Erythroblast (primary cell): Measurements from ENCODE around the gene CHRNA5.
A peak's percentile ranks its signal among the peaks of the same experiment; 100 is the strongest.
"Not testable (repeated sequence)": the region's sequence is repeated elsewhere in the genome, so short reads cannot be mapped to it uniquely, and the experiment has no call there.

Source experiments
- DNase-seq, 2 experiments: peaks; one replicate each; lab custom pipeline; 2025; lab: John Stamatoyannopoulos, UW
- GATA1 ChIP-seq: IDR thresholded peaks from 2 replicates; pipeline ENCODE4 v1.6.1; 2011; ENCODE audit warnings: low read depth, mild to moderate bottlenecking, control low read depth, low read length, moderate library complexity
- POLR2A ChIP-seq: IDR thresholded peaks from 2 replicates; pipeline ENCODE4 v1.6.1; 2011; ENCODE audit warnings: mild to moderate bottlenecking, low read length

CHRNA5 gene

DNA sequence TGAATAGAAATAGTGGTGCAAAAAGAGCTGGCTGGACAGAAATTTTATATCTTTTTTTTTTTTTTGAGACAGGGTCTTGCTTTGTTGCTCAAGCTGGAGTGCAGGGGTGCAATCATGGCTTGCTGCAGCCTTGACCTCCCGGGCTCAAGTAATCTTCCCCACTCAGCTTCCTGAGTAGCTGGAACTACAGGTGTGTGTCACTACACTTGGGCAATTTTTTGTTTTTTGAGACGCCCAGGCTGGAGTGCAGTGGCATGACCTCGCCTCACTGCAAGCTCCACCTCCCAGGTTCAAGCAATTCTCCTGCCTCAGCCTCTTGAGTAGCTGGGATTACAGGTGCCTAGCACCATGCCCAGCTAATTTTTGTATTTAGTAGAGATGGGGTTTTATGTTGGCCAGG is 33.0 kb downstream of the CHRNA5 start:
- TF ChIP-seq GATA1 = no peak
- no peak for TF ChIP-seq POLR2A
- no peak for DNase-seq

DNA sequence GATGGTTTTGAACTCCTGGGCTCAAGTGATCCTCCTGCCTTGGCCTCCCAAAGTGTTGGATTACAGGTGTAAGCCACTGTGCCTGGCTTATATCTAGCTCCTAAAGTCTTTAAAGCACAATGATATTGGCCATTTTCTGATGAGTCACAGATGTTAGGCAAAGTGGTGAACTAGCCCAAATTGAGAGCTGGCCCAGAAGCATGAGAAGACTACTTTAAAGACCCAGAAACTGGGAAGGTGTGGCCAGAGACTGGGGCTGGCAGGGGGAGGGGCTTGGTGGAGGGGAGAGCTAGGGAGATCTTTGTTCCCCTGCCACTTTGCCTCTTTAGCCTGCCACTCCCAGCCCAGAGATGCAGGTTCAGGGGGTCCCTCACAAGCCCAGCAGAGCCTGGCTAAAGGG is 33.9 kb downstream of the CHRNA5 start:
- peak in 1 of 2 experiments; percentile 16 for DNase-seq
- no peak for TF ChIP-seq GATA1
- TF ChIP-seq POLR2A = no peak

DNA sequence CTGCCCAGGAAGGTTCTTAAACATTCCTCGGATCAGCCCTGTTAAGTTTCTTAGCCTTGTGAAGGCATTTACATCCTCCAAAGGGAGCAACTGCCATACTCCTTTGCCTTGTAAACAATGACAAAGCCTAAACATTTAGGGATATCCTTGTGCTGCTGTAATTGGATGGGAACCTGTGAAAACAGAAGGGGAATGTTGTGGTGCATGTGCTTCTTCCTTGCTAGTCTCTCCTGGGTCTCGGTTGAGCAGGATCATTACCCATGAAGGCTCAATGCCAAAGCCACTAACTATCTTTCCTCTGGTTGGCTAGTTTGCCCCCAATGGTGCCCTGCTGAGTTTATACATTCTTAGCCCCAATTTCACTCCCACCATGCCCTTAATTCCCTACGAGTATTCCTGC is 38.1 kb downstream of the CHRNA5 start:
- no peak for TF ChIP-seq POLR2A
- no peak for TF ChIP-seq GATA1
- DNase-seq = no peak

DNA sequence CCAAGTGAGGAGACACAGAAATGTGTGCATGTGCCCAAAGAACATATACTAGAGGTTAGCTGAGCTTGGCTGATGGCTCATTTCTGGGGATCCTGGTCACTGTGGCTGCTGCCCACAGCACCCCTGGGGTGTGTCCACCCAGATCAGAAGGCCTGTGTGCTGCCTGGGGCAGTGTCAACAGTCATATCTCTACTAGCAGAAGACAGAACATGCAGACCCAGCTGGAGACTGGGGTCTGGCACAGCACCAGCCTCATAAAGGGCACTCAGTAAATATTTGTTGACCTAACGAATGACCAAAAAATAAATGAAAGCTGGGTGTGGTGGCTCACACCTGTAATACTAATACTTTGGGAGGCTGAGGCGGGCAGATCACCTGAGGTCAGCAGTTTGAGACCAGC is 39.1 kb downstream of the CHRNA5 start:
- TF ChIP-seq GATA1 (no peak), POLR2A (no peak)
- no peak for DNase-seq

DNA sequence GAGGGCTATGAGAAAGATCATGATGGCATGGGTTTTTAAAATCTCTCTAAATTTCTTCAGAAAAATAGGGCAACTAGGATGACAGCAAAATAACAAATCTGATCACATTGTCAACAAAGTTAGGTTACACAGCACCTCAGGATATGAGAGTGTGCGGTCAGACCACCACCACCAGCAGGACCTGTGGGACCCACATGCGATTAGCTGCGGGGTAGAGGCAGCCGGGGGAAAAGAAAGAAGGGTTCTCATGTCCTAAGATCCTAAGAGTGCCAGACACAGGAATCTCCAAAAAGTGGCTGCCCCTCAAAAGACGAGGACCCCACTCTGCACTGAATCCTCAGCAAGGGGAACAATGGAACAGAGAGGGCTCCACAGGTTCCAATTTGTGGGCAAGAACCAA is 39.9 kb downstream of the CHRNA5 start:
- no peak for DNase-seq
- TF ChIP-seq POLR2A (no peak), GATA1 (no peak)

DNA sequence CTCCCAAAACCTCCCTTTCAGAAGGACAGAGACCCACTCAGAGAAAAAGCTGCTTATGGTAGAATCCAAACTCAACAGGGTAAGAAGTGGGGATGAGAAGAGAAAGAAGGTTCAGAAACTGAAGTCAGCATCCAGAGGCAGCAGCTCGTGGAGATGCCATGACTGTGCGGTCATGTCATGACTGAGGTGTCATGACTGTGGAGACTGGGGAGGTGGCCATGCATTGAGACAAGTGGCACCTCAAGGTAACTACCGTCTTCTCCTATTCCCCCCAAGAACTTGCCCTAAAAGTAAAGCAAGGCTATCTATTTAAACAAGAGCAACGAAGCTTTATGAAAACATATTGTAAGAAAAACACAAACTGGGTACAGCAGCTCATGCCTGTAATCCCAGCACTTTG is 40.4 kb downstream of the CHRNA5 start:
- no peak for DNase-seq
- no peak for TF ChIP-seq GATA1
- no peak for TF ChIP-seq POLR2A

DNA sequence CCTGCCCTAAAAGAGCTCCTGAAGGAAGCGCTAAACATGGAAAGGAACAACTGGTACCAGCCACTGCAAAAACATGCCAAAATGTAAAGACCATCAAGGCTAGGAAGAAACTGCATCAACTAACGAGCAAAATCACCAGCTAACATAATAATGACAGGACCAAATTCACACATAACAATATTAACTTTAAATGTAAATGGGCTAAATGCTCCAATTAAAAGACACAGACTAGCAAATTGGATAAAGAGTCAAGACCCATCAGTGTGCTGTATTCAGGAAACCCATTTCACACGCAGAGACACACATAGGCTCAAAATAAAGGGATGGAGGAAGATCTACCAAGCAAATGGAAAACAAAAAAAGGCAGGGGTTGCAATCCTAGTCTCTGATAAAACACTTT is 44.2 kb downstream of the CHRNA5 start:
- DNase-seq = not testable (repeated sequence)

DNA sequence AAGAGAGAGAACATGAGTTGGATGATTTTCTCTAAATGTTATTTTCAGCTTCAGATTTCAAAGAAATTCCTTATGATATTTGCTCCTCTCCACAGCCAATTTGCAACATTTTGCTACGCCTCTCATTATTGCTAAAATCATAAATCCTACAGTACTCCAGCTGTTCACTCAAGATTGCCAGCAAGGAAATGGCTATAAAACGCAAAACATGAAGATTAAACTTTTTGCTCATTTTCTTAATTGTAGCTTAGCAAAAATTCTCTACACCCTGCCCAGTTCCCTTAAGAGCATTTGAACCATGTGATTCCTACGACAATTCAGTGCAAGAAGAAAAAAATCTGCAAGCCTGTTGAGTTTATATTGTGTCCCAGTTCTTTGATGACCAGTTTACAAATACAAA is 48.7 kb downstream of the CHRNA5 start:
- no peak for DNase-seq
- TF ChIP-seq POLR2A (no peak), GATA1 (no peak)

DNA sequence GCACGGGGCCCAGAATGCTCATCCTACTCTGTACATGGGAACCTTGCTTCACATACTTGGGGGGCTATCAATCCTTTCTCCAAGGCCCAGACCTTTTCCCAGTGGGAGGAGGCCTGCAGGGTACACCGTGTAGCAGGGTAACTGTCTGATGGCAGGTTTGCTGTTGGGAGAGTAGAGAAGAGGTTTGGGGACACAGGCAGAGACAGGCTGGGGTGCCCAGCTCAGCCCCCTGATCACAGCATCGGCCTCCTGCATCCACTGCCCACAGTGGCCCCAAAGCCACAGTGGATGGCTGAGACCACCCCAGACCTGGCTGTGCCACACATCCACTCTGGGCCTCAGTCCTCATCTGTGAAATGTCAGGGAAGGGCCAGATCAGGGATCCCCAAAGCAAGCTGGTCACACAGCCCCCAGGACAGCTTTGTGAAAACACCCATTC is 49.9 kb downstream of the CHRNA5 start:
- no peak for DNase-seq
- TF ChIP-seq POLR2A (no peak), GATA1 (no peak)

DNA sequence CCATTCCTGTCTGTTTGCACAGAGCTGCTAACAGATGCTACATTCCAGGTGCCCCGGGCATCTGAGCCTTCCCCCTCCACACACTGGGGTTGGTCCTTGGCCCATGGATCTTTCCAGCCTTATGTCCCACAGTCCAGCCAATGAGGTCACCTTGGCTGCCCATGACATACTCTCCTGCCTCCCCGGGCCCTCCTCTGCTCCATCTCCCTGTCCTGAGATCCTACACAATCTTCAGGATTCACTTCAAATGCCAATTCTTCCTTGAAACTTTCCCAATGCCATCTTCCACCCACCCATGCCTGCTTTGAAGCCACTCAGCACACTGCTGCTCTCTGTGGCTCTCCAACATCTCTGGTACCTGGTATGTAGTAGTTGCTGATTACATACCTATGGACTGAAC is 51.2 kb downstream of the CHRNA5 start:
- DNase-seq = no peak
- no peak for TF ChIP-seq POLR2A
- no peak for TF ChIP-seq GATA1

DNA sequence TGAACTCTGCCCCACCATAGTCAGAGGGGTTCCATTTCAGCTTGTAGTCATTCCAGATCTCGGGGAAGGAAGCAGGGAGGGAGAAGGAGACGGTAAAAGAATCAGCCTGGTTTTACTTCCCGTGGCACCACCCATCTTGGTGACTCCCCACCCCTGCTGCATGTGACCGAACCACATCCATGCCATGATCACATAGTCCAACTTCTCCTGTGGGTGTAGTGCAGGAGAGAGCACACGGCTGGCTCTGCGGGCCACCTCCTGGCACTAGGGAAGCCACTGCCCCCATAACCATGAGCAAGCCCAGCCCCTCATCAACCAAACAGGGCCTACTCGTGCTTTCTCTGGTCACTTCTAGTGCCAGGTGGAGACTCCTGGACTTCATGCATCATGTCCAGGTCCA is 51.8 kb downstream of the CHRNA5 start:
- TF ChIP-seq POLR2A (no peak), GATA1 (no peak)
- DNase-seq = no peak

DNA sequence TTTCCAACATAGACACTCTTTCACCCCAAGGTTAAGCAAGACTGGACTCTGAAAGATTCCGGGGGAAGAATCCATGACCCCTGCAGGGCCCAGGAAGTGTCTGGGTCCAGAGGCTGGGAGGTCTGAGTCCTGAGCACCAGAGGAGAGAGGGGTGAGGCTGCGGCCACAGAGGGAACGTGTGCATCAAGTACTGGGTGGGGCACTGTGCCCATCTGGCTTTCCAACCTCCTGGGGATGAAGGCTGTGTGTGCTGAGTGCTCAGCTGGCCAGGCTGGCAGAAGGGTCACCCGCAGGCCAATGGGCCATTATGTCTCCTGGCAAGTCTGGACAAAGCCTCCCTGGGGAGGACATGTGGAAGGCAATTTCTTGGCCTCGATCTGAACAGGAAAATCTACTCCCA is 52.2 kb downstream of the CHRNA5 start:
- DNase-seq = no peak
- TF ChIP-seq GATA1 (no peak), POLR2A (no peak)

DNA sequence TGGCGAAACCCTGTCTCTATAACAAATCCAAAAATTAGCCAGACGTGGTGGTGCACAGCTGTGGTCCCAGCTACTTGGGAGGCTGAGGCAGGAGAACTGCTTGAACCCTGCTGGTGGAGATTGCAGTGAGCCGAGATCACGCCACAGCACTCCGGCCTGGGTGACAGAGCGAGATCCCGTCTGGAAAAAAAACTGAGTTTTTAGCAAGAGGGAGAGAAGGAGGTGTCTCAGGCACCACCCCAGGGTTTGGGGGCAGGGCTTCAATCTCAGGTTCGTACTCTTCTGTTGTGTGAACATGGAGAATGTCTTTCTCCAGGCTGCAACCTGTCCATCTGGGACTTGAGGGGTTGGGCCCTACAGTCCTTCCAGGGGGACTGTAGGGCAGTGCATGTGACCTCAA is 52.7 kb downstream of the CHRNA5 start:
- TF ChIP-seq POLR2A (no peak), GATA1 (no peak)

DNA sequence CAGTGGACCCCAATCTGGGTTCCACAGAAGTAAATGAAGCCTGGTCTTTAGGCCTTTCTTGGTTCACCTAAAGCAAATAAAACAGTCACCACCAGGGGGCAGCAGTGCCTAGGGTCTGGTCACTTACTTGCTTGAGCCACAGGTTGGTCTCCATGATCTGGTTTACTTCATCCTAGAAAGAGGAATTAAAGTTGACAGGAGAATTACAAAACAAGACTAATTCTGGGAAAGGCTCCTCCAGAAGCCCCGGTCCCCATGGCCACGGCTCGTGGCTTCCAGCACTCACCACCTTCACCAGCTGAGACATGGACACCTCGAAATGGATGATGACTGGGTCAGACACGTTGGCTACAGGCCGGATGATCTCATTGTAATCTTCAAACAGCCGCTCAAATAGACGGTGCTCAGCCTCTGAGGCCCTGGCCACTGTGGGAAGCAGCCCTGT is 53.2 kb downstream of the CHRNA5 start:
- TF ChIP-seq GATA1 (no peak), POLR2A (no peak)
- DNase-seq = peak; percentile 73 to 87

More for the DNA sequence above, 52.7 kb downstream of the CHRNA5 start:
- DNase-seq = no peak

DNA sequence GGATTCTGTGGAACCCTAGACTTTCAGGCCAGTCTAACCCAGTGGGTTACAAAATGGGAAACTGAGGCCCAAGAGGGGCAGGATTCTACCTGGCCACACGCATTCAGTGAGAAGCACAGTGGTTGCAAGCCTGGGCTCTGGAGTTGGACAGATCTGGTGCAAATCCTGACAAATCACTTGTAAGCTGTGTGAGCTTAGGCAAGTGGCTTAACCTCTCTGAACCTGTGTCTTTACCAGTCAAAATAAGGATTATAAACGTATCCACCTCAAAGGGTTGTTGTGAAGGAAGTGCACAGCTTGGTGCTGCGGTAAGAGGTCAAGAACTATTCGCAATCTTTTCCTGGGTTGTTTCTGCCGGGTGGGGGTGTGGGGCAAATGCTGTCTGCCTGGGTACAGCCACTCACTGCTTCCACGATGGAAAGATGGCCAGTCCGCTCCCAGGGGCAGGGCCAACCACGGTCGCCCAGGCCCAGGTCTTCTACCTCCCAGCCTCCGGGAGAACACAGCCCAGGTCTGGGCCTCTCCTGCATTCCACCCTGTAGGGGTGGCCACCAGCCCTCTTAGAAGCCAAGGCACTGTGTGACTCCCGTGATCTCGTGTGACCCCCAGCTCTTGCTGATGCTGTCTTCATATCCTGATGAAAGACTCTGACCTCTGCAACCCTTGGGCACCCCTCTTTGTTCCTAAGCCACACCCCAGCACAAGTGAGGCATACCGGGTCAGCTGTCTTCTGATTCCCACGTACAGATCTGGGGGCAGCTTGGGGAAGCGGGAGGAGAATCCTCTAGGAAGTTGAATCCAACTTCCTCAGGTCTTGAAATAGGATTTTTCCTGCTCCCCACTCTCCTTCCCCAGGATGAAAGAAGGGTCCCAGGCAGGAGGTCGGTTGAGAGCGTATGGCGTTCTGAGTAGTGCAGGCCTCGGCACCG is 54.0 kb downstream of the CHRNA5 start:
- DNase-seq = no peak
- TF ChIP-seq POLR2A (no peak), GATA1 (no peak)

DNA sequence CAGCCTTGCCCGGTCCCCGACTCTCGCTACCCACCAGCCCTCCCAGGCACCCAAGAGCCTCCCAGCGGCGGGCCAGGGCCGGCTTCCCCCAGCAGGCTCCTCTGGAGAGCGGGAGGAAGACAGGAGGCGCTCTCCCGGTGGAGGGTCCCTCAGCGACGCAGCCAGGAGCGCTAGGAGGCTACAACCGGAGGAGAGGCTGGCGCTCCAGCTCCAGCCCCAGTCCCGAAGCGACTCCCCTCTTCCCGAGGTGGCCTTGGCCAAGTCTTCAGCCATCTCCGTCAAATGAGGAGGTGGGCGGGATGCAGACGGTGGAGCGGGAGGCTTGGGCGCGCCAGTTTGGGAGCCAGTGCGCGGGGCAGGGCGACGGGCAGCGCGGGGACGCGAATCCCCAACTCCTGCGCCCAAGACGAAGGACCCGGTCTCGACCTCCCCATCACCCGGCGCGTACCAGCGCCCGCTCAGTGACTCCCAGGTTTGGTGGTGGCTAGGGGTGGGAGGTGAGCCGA is 54.8 kb downstream of the CHRNA5 start:
- TF ChIP-seq GATA1 = no peak
- TF ChIP-seq POLR2A = no peak
- DNase-seq = no peak
